ENCODE measurements around the gene NAXD.

- no peak for TF ChIP-seq CTCF (IDR thresholded peaks at IDR 0.05)
- no peak for TF ChIP-seq EZH2 (IDR thresholded peaks at IDR 0.05)
Measured at GRCh38 chr13:110589793-110590390, 25.5 kb upstream of the NAXD start.
